ENCODE data around the gene CUEDC1. TPM values are rescaled to one million over a fixed set of nuclear protein-coding genes. Genes with fewer than 3 reads are reported as not detected.

The CUEDC1 gene
- total and polyA plus RNA-seq, 9 of the 15 experiments (the other 6 are each of a cell fraction or from before 2014, with no cell fraction given) = 0.20 to 4.1 (median 1.6) TPM; not detected in 1

GRCh38 chr17:57970710-57971109, 15.5 kb upstream of the CUEDC1 start (continued):
- TF ChIP-seq NCOR1 (IDR thresholded peaks at IDR 0.05) = no peak
- TF ChIP-seq BRF1 (IDR thresholded peaks at IDR 0.05; ENCODE audit: borderline replicate concordance, extremely low read depth, insufficient read length) = no peak
- TF ChIP-seq RFX7 (CRISPR knock-in tag; IDR thresholded peaks at IDR 0.05) = no peak
- no peak for TF ChIP-seq JUND (IDR thresholded peaks at IDR 0.05; ENCODE audit: borderline replicate concordance, low read depth, low read length)
- TF ChIP-seq JUND (tag; IDR thresholded peaks at IDR 0.05; ENCODE audit: borderline replicate concordance, low read depth, low read length) = no peak
- no peak for TF ChIP-seq POLR3G (IDR thresholded peaks at IDR 0.05; ENCODE audit: extremely low read depth, insufficient read length, insufficient replicate concordance)
- TF ChIP-seq ZNF699 (CRISPR knock-in tag; IDR thresholded peaks at IDR 0.05; ENCODE audit: insufficient replicate concordance) = no peak
- no peak for TF ChIP-seq SMARCE1 (IDR thresholded peaks at IDR 0.05)

GRCh38 chr17:57968456-57968855, 13.2 kb upstream of the CUEDC1 start:
- no peaks in the 10 kb centered on the region; a peak in 1 of 5 replicates for H3K4me1 ChIP-seq (replicated peaks in 1 of 2; ENCODE audit: control insufficient read depth in 2 of 2, insufficient read depth in 2 of 2, low read length in 2 of 2)
- in situ Hi-C loops (cut with MboI) (no loop called here), intact Hi-C loops (cut with micrococcal nuclease) (no loop called here)
- H2AFZ ChIP-seq (ENCODE audit: low read depth, low read length) = no peak overlapping the region
- H3K9me3 ChIP-seq (replicated peaks; ENCODE audit: control insufficient read depth, insufficient read depth, low read depth, low read length) = no peaks in the 10 kb centered on the region
- no TSS peak for BruUV-seq (replicated peaks)
- ATAC-seq = no peak
- no peaks in the 10 kb centered on the region for H4K20me1 ChIP-seq (replicated peaks; ENCODE audit: control insufficient read depth, insufficient read depth, low read length)
- WGBS (ENCODE audit: insufficient coverage, low coverage, missing lambda C conversion rate) = 0% methylated on average over 1 of the region's 1 CpG
- H3K4me2 ChIP-seq (ENCODE audit: insufficient read depth, low read length) = no peak overlapping the region
- no peaks in the 10 kb centered on the region for H3K9me1 ChIP-seq (ENCODE audit: control insufficient read depth, insufficient read depth, low read length)
- CTCF ChIA-PET (ENCODE audit: low intra/inter-chr PET ratio) = no interaction called here
- POLR2A ChIA-PET = interaction anchor here (0.5 kb wide), 1 partner anchor 75 kb away, joined by 3 read pairs; no protein-coding TSS in a partner anchor
- no peak overlapping the region for H3K27ac ChIP-seq (ENCODE audit: extremely low read depth, low read depth, low read length)
- no peak for DNase-seq (ENCODE audit: extremely low read depth in 1 of 4, low spot score in 3 of 4)
- H3K27me3 ChIP-seq (ENCODE audit: control insufficient read depth in 2 of 2, insufficient read depth in 2 of 2, low read length in 2 of 2) = peaks cover 16 to 36% of the 10 kb centered on the region in 2 experiments
- H3K9ac ChIP-seq (ENCODE audit: insufficient read depth in 1 of 2, low read depth in 2 of 2, low read length in 2 of 2) = no peak overlapping the region
- no peaks in the 10 kb centered on the region for H3K79me2 ChIP-seq (ENCODE audit: control insufficient read depth, insufficient read depth, low read length)
- peaks cover 7% of the 10 kb centered on the region; the same call in 1 of the 3 replicates for H3K36me3 ChIP-seq (ENCODE audit: control insufficient read depth, insufficient read depth, low read length)
- no peak overlapping the region for H3K4me3 ChIP-seq
- no peak for FAIRE-seq
- TF ChIP-seq ZNF354B (CRISPR knock-in tag; IDR thresholded peaks at IDR 0.05) (no peak), CHD1 (IDR thresholded peaks at IDR 0.05; ENCODE audit: low read length) (no peak), ZNF23 (CRISPR knock-in tag; IDR thresholded peaks at IDR 0.05) (no peak), BMI1 (IDR thresholded peaks at IDR 0.05; ENCODE audit: low read length) (no peak), FOXJ3 (CRISPR knock-in tag; IDR thresholded peaks at IDR 0.05) (no peak), ARID3A (IDR thresholded peaks at IDR 0.05; ENCODE audit: borderline replicate concordance, low read depth, low read length) (no peak), CTBP1 (IDR thresholded peaks at IDR 0.05; ENCODE audit: borderline replicate concordance) (no peak), KDM5B (IDR thresholded peaks at IDR 0.05; ENCODE audit: insufficient replicate concordance, low read depth, low read length) (no peak), ZNF717 (CRISPR knock-in tag; IDR thresholded peaks at IDR 0.05) (no peak), RNF219 (CRISPR knock-in tag; IDR thresholded peaks at IDR 0.05) (no peak), SMARCE1 (IDR thresholded peaks at IDR 0.05) (no peak), PTTG1 (tag; IDR thresholded peaks at IDR 0.05; ENCODE audit: low read depth) (no peak)
